GM13976 (cell line): ENCODE results near the gene PLA2G4A.

Experiments
- DNase-seq: peaks from one replicate; pipeline ENCODE4 v3.0.0; 2012; ENCODE audit warnings: low spot score
- in situ Hi-C: fragments of 300-500 bp; cut with MboI; formaldehyde crosslinking; loops from one replicate; pipeline ENCODE4 v1.12.0; 2022; ENCODE audit warnings: low sequenced_read_pairs, mixed read lengths, inconsistent platforms; ENCODE audit not compliant: unreplicated experiment
- TF ChIP-seq, protein P1 (sequence below): IDR thresholded peaks from 2 replicates; pipeline ENCODE4 v1.5.1; 2012; ENCODE audit warnings: borderline replicate concordance, mild to moderate bottlenecking; ENCODE audit not compliant: insufficient read depth; ENCODE audit errors: extremely low read depth, missing control alignments, control extremely low read depth

The PLA2G4A gene

DNA sequence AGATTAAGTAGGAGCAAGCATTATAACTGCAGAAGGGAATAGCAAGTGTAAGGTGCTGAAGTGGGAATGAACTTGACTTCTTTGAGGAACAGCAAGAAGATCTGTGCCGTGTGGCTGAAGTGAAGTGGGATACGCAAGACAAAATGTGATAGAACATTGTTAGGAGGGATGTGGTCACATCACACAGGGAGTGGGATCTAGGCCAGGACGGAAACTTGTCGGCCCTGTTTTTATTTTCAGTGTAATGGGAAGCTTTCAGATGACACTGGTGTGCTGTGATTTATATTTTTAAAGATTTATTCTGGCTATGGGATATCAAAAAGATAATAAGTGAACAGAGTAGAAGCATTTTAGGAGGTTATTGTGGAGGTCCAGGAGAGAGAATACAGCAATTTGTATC lies 116.4 kb downstream of the PLA2G4A start:
- DNase-seq = no peak
- TF ChIP-seq, protein P1, sequence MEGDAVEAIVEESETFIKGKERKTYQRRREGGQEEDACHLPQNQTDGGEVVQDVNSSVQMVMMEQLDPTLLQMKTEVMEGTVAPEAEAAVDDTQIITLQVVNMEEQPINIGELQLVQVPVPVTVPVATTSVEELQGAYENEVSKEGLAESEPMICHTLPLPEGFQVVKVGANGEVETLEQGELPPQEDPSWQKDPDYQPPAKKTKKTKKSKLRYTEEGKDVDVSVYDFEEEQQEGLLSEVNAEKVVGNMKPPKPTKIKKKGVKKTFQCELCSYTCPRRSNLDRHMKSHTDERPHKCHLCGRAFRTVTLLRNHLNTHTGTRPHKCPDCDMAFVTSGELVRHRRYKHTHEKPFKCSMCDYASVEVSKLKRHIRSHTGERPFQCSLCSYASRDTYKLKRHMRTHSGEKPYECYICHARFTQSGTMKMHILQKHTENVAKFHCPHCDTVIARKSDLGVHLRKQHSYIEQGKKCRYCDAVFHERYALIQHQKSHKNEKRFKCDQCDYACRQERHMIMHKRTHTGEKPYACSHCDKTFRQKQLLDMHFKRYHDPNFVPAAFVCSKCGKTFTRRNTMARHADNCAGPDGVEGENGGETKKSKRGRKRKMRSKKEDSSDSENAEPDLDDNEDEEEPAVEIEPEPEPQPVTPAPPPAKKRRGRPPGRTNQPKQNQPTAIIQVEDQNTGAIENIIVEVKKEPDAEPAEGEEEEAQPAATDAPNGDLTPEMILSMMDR = no peak
- in situ Hi-C loops = no loop called here

DNA sequence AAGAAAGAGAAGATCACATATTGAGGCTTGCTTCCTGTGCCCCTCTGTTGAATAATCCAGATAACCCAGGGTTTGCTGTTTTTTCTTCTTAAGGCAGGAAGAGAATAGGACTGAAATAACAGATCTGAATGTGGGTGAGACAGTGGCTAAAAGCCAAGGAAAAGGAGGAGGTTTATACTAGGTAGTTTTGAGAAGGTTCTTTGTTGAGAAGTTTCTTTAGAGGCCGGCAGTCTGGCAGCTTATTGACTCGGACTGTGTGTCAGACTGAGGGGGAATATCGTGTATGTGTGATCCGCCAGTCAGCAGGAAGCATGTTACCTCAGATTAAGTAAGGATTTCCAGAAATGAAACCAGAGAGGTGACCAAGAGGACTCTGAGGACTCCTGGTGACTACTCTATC lies 119.8 kb downstream of the PLA2G4A start:
- in situ Hi-C loops = no loop called here
- TF ChIP-seq, protein P1 = no peak
- DNase-seq = no peak

DNA sequence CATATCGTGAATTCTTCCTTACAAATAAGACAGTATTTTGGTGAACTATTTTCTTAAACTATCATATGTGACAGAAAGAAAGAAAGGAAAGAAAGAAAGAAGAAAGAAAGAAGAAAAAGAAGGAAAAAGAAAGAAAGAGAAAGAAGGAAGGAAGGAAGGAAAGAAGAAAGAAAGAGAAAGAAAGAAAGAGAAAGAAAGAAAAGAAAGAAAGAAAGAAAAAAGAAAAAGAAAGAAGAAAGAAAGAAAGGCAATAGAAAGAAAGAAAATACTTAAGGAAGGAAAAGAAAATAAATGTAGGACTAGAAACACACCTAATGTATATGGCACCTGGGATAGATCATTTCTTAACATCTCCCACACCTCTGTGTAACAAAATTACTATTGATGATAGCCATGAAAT lies 120.4 kb downstream of the PLA2G4A start:
- no peak for DNase-seq
- TF ChIP-seq, protein P1 = no peak
- in situ Hi-C loops = no loop called here

DNA sequence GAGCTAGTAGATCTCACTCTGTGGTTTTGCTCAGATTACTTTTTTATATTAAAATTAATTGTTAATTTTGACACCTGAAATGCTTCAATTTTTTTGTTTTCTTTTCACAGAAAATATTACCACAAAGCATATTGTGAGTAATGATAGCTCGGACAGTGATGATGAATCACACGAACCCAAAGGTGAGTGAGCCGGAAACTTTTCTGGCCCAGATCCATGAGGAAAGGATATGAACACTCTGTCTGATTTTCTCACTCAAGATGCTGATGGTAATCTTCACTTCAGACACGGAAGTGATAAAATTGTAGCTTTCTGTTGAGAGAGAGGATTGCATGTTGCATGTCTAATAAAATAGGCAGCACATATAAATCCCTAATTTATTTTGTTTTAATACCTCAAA lies 121.8 kb downstream of the PLA2G4A start:
- TF ChIP-seq, protein P1 = no peak
- in situ Hi-C loops = no loop called here
- DNase-seq = no peak

DNA sequence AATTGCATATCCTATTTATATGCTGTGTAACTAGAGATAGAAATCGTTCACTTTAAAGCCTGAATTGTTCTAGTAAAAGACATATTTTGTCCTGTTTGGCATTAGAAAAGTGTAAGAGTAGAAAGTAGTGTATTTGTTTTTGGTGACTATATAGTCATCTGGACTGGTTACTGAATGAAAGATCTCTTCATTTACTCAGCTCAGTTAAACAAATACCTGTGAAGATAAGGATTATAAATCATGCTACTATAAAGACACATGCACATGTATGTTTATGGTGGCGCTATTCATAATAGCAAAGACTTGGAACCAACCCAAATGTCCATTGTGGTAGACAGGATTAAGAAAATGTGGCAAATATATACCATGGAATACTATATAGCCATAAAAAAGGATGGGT lies 125.1 kb downstream of the PLA2G4A start:
- TF ChIP-seq, protein P1 = no peak
- in situ Hi-C loops = no loop called here
- no peak for DNase-seq

DNA sequence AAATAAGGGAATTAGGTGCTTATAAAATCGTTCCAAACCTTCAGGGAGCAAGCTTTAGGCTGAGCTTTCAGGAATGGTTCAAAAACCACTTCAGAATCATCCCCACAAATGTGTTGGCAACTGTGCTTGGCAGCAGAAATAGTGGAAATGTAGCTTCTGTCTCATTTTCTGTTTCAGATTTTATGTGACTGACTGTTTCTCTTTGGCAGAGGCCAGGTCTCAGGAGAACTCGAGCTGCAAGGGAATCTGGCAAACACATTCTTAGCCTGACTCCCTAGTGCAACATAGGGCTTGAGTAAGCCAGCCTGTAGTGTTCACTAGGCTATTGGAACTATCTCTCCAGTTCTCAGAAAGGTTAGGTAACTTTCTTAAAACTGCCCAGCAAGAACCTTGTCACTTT lies 128.6 kb downstream of the PLA2G4A start:
- TF ChIP-seq, protein P1 = no peak
- in situ Hi-C loops = no loop called here
- DNase-seq = no peak

DNA sequence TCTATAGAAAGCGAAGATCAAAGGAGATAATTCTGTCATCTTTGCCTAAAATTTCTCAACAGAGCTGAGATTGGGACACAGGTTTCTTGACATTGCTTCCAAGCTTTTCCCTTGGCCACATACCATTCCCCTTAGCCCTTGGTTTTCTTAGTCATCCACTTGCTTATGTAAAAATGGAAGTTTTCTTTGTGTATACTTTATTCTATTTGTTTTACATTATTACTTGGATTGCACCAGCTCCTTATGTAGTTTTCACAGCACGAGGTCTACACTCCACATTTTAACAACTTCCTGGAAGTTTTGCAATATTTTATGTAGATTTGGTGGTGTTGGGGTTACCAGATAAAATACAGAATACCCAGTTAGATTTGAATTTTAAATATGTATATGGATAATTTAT lies 129.8 kb downstream of the PLA2G4A start:
- no peak for DNase-seq
- in situ Hi-C loops = no loop called here
- TF ChIP-seq, protein P1 = no peak
